Measurements from ENCODE around the gene RAB11FIP3. TPM values are rescaled to one million over a fixed set of nuclear protein-coding genes. Genes with fewer than 3 reads are reported as not detected.

The RAB11FIP3 gene
- total and polyA plus RNA-seq, 9 of the 15 experiments (the other 6 are each of a cell fraction or from before 2014, with no cell fraction given) = 0.46 to 13.1 (median 4.3) TPM

- TF ChIP-seq ZBTB40 (IDR thresholded peaks at IDR 0.05) (0 out of 2 replicates have a peak, but pooled peaks have one; percentile 25), ZBTB40 (CRISPR knock-in tag; IDR thresholded peaks at IDR 0.05) (no peak), KLF13 (tag; IDR thresholded peaks at IDR 0.05; ENCODE audit: borderline replicate concordance, low read depth) (no peak), CREB5 (CRISPR knock-in tag; IDR thresholded peaks at IDR 0.05) (no peak), HDAC8 (tag; IDR thresholded peaks at IDR 0.05) (no peak), TEAD2 (tag; IDR thresholded peaks at IDR 0.05) (no peak)
Measured at GRCh38 chr16:427250-427649, 1.8 kb downstream of the RAB11FIP3 start (continued).

Measured in K562 (cell line).